PC-3 (cell line): ENCODE results near the gene PDCD5.

Experiments
- EZH2 ChIP-seq: fragments of 300-600 bp; sonication (generic); IDR thresholded peaks from one replicate; pipeline ENCODE4 v1.6.1; 2017; ENCODE audit warnings: antibody characterized with exemption, mild to moderate bottlenecking, low read length; ENCODE audit not compliant: unreplicated experiment
- EZH2phosphoT487 ChIP-seq: fragments of 300-600 bp; sonication (generic); IDR thresholded peaks from 2 replicates; pipeline ENCODE4 v1.6.1; 2018; ENCODE audit warnings: mild to moderate bottlenecking, antibody characterized with exemption, low read length, borderline replicate concordance
- TF ChIP-seq, protein P1 (sequence below): fragments of 300-600 bp; sonication (generic); conservative IDR thresholded peaks from 2 replicates; pipeline ENCODE4 v1.5.1; 2017; ENCODE audit warnings: antibody characterized with exemption, low read depth, mild to moderate bottlenecking, low read length

DNA sequence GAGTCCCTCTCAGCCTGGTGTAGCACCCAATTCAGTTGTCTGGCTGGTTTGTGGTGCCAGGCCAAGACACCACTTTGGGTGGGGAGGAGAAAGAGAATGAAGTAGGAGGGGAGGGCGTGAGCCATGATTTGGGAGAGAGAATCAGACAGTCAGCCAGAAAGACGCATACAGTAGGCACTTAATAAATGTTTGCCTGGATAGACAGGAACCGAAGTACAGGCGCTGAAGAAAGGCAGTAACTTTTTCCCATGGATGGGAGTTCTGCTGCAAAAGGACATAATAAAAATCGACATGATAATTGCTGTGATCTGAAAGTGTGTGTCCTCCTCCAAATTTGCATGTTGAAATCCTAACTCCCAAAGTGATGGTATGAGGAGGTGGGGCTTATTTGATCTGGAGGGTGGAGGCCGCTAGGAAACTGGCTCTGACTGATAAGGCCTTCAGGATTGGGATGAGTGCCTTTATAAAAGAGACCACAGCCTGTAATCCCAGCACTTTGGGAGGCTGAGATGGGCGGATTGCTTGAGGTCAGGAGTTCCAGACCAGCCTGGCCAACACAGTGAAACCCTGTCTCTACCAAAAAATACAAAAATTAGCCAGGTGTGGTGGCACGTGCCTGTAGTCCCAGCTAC, 38.4 kb upstream of the PDCD5 start:
- no peak for TF ChIP-seq EZH2
- TF ChIP-seq, protein P1, sequence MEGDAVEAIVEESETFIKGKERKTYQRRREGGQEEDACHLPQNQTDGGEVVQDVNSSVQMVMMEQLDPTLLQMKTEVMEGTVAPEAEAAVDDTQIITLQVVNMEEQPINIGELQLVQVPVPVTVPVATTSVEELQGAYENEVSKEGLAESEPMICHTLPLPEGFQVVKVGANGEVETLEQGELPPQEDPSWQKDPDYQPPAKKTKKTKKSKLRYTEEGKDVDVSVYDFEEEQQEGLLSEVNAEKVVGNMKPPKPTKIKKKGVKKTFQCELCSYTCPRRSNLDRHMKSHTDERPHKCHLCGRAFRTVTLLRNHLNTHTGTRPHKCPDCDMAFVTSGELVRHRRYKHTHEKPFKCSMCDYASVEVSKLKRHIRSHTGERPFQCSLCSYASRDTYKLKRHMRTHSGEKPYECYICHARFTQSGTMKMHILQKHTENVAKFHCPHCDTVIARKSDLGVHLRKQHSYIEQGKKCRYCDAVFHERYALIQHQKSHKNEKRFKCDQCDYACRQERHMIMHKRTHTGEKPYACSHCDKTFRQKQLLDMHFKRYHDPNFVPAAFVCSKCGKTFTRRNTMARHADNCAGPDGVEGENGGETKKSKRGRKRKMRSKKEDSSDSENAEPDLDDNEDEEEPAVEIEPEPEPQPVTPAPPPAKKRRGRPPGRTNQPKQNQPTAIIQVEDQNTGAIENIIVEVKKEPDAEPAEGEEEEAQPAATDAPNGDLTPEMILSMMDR, result no peak
- no peak for TF ChIP-seq EZH2phosphoT487
